Activated gamma-delta T cell (primary cell): ENCODE data around the gene SELENOV.

Source experiments
- DNase-seq: peaks from one replicate; lab custom pipeline; 2025; lab: John Stamatoyannopoulos, UW

The SELENOV gene

GRCh38 chr19:39520541-39521484 lies 5.9 kb downstream of the SELENOV start:
- no peak for DNase-seq

GRCh38 chr19:39524495-39524894 lies 9.6 kb downstream of the SELENOV start:
- DNase-seq = no peak

- DNase-seq = no peak
Measured at GRCh38 chr19:39525205-39525604, 10.3 kb downstream of the SELENOV start.

GRCh38 chr19:39531834-39532232 lies 16.9 kb downstream of the SELENOV start:
- DNase-seq = no peak

- peak; percentile 75 for DNase-seq
Measured at GRCh38 chr19:39532233-39533002, 17.5 kb downstream of the SELENOV start, which contains the start of gene EID2B. TSS of gene EID2B (minus strand) at chr19:39532852. CDS start at chr19:39532802, 50 bp downstream.

GRCh38 chr19:39533003-39533512 lies 18.1 kb downstream of the SELENOV start:
- no peak for DNase-seq

GRCh38 chr19:39533791-39534190 lies 18.9 kb downstream of the SELENOV start:
- no peak for DNase-seq

GRCh38 chr19:39539165-39539517 lies 24.2 kb downstream of the SELENOV start:
- DNase-seq = no peak

- peak; percentile 80 for DNase-seq
Measured at GRCh38 chr19:39539518-39540332, 24.8 kb downstream of the SELENOV start, which contains the start of gene EID2. TSS of gene EID2 (minus strand) at chr19:39540161. CDS start at chr19:39540079, 82 bp downstream.

- no peak for DNase-seq
Measured at GRCh38 chr19:39540333-39540673, 25.4 kb downstream of the SELENOV start.

GRCh38 chr19:39542206-39542605 lies 27.3 kb downstream of the SELENOV start:
- no peak for DNase-seq

- DNase-seq = no peak
Measured at GRCh38 chr19:39543477-39543857, 28.5 kb downstream of the SELENOV start.

- no peak for DNase-seq
Measured at GRCh38 chr19:39544226-39544903, 29.4 kb downstream of the SELENOV start.

GRCh38 chr19:39544911-39545310 lies 30.0 kb downstream of the SELENOV start:
- DNase-seq = no peak

GRCh38 chr19:39546599-39546998 lies 31.7 kb downstream of the SELENOV start:
- no peak for DNase-seq

GRCh38 chr19:39550197-39550596 lies 35.3 kb downstream of the SELENOV start:
- no peak for DNase-seq

GRCh38 chr19:39553082-39553652 lies 38.2 kb downstream of the SELENOV start:
- no peak for DNase-seq

- no peak for DNase-seq
Measured at GRCh38 chr19:39554701-39555311, 39.9 kb downstream of the SELENOV start.

- DNase-seq = no peak
Measured at GRCh38 chr19:39555883-39556282, 40.9 kb downstream of the SELENOV start.
